Stimulated activated CD4-positive, alpha-beta T cell treated with anti-CD3 and anti-CD28 coated beads, Interleukin-4, amount 100 ng/mL, for 48 hours (primary cell): Measurements from ENCODE around the gene AMBN.

ENCODE experiments used
- DNase-seq, 2 donors: peaks; one replicate each; pipeline ENCODE4 v3.0.0-alpha.2; 2020; ENCODE audit warnings: low read depth in 2 of 2

Gene AMBN, protein sequence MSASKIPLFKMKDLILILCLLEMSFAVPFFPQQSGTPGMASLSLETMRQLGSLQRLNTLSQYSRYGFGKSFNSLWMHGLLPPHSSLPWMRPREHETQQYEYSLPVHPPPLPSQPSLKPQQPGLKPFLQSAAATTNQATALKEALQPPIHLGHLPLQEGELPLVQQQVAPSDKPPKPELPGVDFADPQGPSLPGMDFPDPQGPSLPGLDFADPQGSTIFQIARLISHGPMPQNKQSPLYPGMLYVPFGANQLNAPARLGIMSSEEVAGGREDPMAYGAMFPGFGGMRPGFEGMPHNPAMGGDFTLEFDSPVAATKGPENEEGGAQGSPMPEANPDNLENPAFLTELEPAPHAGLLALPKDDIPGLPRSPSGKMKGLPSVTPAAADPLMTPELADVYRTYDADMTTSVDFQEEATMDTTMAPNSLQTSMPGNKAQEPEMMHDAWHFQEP

DNA sequence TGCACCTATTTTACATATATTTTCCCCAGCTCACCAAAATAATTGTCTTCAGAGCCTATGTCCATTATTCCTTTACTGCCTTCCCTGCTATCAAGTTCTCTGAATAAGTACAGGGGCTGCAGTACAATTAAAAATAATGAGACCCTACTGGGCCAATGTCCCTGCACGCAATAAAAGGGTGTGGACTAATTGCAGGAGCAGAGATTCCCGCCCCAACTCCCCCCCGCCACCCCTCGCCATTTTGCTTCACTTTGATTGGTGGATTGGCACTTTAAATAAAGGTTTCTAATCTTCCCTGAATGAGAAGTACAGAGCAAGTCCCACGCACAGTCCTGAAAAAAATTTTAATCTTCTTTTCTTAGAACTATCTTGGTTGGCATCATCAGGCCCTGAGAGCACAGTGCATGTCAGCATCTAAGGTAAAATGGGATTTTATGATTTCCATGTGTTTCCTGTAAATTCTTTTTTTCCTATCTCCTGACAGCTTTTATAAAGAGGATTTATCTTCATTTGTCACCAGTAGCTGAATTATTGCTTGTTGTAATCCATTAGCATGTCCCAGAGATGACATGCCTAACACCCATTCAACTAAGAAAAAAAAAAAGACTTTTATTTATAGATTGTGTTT lies at the start of gene AMBN:
TSS of gene AMBN (plus strand) at position 302 of the 628 bp plus-strand sequence. CDS start at position 405, 103 bp downstream.
- DNase-seq, result no peak

DNA sequence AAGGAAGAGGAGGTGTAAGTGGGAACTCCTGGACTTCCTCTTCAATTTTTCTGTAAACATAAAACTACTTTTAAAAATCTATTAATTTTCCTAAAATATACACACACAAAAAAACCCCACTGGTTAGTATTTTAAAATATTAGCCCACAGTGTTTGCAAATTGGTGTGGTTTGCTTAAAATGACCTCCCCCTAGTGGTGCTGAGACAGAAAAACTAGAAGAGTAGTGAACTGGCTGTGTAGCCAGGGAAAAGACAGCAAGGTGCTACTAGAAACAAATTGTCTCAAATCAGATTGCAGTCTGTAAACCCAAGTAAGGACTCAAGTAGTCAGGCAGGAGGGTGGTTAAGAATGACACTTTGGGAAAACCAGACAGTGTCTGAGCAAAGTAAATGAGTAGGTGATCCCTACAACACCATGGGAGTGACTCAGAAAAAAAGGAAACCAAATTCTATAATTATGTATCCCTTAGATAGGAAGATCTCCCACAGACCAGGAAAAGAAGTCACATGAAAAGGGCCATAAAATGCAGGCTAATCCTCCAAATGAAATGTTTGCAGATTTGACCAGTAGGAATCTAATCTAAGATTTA lies 47.7 kb upstream of the AMBN start:
- no peak for DNase-seq

DNA sequence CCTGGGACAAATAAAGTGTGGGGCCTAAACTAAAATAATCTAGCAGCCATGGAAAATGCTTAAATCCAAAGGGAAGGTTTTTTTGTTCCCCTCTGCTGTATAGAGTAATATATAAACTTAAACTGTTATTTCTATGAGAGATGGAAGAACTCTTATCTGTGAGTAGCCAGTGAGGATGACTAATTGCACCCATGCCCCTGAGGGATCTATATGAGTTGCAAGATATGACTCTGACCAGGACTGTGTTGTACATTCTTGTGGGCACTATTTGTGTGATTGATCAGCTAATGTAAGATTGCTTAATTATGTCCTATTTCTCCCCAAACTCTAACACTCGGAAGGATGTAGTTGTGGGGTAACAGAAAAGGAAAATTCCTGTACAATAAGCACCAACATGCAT lies 35.2 kb upstream of the AMBN start:
- DNase-seq, result no peak

DNA sequence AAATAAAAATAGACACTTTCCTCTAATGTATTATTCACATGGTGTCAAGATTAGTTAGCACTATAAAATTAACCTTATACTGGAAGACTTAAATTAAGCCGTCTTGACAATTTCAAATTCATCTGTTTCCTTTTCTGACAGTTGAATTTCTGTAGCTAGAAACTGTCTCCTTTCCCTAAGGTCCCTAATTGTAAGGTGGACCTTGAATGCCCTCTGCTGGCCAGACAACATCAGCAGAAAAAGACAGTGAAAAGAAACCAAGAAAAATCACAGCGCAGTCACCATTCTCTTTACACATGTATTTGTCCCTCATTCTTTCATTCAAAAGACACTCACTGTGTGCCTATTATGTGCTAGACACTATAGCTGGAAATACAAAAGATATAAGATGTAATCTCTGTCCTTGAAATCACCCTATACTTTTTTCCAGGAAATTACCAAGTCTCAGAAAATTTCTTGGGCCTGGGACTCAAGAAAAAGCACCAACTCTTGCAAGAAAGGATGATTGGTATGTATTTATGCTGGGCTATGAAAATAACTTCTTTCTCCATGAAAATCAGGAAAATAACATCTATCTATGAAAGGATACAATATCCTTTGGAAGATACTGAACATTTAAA lies 32.7 kb upstream of the AMBN start:
- peak; percentile 9 to 24 for DNase-seq

DNA sequence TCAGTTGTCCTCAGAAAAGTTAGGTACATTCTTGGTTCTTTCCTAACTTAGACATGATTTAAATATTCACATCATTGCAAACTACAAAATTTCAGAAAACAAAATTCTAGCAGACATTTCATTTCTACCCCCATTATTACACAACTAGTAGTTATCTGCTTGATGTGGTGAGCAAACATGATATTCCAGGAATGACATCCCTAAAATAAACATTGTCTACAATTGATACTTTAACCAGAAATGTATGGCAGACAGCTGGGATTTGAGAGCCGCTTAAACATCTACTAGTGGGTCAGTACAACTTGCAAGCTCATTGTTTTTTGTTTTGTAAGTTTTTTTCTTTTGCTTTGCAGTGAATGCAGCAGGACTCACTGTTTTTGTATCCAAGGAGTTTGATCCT lies 32.1 kb upstream of the AMBN start:
- no peak for DNase-seq

DNA sequence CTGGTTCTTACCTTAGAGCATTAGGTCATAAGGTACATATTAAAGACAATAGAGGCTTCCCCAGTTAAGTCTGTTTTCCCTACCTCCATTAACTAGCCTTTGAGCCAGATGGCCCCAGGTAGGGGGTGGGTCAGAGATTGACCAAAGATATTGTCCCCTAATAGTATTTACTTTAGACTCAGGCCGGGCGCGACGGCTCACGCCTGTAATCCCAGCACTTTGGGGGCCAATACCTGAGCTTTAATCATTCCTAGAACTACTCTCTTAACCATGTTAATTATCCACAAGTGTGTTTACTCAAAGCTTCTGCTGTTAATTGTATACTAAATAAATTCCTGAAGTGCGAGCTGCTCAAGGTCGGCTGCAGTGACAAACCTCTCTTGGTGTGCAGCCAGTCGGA lies 28.0 kb upstream of the AMBN start:
- no peak for DNase-seq

DNA sequence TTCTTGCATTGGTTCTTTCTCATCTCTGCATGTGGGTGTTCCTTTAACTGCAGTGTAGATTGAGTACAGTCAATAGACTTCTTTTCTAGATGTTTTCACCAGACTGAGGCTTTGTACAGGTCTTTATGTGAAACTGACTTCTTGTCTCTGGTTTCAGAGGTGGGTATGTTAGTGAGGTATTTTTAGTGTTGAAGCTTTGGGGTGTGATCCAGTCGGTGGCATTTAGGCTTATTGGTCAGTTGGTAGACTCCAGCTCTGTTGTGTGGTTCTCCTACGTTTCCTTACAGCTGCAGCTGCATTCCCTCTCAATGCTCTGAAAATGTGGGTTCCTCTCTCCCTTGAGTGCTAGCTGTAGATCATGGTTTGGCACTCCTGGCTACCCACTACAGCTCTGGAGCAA lies 21.3 kb upstream of the AMBN start:
- DNase-seq, result no peak

DNA sequence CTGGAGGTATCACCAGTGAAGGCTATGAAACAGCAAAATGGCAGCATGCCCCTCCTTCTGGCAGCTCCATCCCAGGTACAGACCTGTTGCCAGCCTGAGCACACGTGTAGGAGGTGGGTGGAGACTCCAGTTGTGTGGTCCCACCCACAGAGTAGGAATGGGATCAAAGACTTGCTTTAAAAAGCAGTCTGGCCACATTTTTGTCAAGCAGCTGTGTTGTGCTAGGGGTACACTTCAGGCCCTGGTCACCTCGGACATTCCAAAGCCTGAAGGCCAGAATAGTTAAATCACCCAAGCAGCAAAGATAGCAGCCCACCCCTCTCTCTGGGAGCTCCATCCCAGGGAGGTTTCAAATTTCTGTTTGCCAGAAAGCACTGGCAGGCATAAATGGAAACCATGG lies 20.3 kb upstream of the AMBN start:
- no peak for DNase-seq

DNA sequence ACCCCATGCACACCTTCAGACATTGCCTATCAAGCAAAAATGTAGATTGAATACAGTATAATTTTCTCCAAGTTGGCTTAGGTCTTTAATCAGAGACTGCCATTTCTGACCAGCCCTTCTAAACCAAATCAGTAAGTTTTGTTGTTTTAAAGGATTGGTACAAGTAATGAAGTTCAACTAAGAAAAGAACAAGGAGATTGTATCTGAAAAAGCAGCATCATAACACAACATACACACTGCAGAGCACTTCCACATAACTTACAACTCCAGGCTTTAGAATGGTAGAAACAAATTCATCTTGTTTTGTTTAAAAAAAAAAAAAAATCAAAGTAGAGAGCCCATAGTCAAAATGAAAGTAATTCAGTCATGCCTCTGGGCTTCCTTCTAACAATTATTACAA lies 16.1 kb upstream of the AMBN start:
- no peak for DNase-seq

DNA sequence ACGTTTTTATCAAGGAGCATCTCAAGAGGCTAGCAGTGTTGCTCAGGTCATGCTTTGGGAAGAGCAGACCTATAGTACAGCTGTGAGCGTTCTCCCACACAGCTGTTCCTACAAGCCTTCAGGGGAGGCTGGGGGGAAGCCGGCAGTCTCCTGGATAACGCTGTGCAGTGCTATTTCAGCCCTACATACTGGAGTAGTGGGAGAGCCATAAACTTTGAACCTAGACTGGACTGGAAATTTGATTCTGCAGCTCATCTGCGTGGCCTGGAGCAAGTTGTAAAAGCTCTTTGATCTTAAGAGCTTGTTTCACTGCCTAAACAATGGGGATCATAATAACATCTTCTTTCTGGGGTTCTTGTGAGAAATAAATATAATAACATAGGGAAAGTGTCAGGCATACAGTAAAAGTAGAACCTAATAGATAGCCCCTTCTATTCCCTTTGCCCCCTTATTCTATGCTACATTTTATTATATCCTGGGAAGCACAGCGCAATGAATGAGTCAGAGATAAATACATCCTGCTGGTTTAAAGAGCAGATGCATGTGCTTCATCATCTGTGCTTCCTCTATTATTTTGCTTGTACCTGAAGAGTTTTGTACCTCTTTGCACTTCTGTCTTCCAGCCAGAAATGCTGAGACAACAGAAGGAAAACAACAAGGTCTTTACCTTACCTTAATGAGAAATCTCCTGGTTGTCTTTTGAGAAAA lies 14.7 kb upstream of the AMBN start:
- no peak for DNase-seq

DNA sequence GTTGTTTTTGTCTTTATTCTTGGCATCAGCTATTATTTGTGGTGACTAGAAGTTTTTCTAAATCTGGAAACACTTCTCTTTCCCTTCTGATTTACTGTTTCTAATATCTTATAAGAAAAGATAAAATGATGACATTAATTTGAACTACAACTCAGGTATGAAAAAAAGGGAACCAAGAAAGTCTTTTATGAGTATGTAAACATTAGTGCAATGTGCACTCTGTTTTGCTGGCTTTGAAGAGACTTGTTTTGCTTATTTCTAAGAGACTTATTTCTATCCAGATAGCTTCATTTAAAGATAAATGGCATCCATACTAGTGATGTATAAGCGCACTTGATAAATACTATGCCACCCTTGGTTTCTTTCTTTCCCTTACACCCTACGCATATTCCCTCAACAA lies 10.1 kb upstream of the AMBN start:
- no peak for DNase-seq

DNA sequence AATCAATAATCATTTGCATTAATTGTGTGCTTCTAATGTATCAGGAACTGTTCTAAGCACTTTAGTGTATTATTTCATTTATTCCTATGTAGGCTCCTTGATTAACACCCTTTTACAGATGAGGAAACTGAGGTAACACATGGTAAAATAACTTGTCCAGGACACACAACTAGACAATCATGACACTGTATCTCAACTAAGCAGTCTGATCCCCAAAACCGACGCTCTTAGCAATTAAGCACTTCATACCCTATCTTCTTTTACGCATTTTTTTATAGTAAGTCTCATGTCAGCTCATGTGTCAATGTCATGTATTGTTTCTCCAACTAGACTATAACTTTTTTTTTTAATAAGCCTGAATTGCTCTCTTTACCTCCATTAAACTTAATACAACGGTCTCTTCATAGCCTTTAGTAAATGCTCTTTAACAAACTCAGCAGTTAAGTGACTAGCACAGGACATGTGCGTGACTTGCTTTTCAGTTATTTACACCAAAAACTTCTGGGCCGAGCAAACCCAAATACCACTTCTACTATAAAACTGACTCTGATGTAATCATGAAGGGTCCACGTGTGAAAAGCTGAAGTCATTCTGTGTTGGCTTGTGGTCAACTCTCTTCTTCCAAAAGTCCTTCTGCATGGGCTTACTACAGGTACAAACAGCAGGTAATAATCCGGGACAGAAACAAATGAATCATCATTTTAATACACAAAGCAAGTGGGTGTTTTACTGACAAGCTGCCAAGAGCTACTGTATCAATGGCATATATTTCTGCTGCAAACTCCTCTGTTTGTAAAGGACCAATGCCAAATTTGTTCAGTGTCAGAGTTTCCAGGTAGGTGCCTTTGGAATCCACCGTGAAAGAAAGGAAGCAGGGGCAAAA lies 7.9 kb upstream of the AMBN start:
- DNase-seq, result no peak

DNA sequence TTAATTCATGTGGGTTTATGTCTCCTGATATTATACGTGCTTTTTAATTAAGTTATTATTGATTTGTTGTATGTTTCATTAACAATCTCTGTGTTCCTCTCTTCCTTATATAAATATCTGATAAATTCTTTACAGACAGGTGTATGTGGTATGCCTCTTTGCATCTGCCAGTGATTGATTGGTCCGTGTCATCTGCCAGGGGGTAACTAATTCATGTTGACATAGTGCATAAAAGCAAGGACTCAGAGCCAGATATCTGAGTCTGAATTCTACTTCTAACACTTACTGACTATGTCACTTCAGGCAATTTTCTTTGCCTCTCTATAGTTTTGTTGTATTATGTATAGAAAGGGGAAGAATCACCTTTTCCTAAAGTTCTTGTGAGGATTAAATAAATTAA lies 5.2 kb upstream of the AMBN start:
- DNase-seq, result no peak

DNA sequence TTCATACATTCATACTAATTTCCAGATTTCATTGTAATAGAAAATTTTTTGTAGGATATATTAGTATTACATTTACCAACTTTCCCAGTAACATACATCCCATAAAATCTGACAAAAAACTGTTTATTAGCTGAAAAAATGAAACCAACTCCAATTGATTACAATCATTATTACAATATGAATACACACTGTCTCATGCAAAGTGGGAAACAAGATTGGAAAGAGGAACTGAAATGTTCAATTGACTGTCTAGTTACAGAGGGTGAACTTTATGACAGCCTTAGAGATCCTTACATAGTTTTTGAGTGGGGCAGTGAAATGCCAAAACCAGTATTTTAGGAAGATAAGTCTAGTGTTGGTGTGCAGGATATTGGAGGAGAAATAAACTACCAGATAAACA lies 2.3 kb upstream of the AMBN start:
- DNase-seq, result no peak

DNA sequence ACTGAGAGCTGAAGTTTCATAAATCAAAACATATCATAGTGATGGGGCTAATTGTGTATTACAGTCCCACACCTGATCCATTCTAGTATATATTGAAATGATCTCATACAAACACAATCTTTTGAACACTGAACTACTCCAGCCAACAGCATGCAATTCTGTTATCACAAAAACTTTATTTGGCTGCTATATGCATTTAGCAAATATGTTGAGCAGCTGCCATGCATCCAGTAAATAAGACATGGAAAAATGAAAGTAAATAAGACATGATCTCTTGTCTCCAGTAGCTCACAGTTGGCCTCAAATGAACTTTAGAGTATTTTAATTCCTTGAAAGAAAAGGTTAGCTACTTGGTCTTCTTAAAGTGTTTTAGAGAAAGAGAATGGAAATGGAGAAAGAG lies 2.1 kb downstream of the AMBN start:
- no peak for DNase-seq

DNA sequence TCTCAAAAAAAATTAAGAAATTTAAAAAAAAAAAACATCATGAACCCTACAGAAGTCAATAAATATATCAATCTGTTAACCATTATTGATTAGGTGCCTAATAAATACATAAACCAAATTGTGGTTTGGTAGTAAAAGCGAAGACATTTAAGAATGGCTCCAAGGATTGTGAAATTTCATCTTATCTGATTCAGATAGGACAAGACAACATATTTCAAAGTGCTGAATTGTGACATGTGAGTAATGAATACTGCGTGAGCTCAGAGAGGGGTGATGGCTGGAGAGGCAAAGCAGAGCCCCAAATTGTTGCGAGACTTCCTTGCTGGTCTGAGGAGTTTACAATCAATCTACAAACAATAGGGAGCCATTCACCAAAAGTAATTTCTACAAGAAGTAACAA lies 8.2 kb downstream of the AMBN start:
- no peak for DNase-seq

DNA sequence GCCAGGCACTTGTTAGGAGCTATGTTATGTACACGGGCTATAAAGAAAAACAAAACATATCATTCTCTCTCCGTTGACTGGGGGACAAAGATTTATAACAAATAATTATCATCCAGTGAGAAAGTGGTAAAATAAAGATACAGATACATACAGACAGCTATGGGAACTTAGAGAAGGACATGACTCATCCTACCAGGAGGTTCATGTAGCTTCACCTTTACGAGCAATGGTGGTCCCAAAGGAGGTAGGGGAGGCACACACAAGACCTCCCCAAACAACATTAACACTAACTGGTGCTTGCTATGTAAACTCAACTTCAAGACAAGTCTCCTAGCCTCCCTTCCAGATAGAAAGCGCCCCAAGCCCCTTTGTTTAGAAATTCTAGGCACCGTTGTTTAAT lies 8.9 kb downstream of the AMBN start:
- DNase-seq, result no peak

DNA sequence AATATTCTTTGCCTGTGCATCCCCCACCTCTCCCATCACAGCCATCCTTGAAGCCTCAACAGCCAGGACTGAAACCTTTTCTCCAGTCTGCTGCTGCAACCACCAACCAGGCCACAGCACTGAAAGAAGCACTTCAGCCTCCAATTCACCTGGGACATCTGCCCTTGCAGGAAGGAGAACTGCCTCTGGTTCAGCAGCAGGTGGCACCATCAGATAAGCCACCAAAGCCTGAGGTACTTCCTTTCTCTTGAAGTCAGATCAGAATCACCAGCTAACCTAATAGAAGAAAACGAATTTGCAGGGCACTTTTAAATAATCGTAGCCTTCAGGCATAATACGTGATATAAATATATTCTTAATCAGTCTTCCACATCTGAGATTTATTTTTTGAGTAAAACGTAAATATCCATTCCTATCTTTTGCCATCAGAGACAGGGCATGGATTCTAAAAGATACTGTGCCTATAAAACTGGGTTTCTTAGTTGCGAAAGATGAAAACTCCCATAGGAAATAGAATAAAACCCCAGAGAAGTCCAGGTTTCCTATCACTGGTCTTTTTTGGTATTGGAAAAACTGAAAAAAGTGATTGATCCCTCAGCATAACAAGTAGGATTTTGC lies 9.5 kb downstream of the AMBN start:
- DNase-seq, result peak; percentile 24 to 42

DNA sequence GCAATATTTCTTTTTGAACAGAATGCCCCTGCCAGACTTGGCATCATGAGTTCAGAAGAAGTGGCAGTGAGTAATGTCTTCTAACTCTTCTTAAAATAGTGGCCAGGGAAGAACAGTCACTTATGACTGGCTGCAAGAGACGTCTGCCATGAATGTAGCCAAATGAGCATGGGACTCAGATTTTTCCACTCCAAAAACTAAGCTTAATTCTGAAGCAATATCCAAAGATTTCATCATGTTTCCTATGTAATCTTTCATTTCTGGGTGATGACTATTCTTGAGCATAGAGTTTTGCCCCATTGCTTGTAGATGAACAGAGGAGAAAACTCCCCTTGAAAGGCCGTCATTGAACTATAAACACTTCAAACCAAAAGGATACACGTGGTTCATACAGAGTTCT lies 11.8 kb downstream of the AMBN start:
- no peak for DNase-seq

DNA sequence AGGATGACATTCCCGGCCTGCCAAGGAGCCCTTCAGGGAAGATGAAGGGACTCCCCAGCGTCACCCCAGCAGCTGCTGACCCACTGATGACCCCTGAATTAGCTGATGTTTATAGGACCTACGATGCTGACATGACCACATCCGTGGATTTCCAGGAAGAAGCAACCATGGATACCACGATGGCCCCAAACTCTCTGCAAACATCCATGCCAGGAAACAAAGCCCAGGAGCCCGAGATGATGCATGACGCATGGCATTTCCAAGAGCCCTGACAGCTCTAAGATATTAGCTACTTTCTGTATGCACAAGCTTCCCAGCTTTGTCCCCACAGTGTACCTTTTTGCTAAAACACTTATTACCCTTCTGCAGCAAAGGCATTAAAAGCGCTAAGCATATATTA lies 14.4 kb downstream of the AMBN start:
- DNase-seq, result no peak
